Measurements from ENCODE around the gene LAMA5. TPM values are rescaled to one million over a fixed set of nuclear protein-coding genes. Genes with fewer than 3 reads are reported as not detected.
A peak's percentile ranks its signal among the peaks of the same experiment; 100 is the strongest.

LAMA5 gene
- total and polyA plus RNA-seq, 2 of the 8 experiments (the other 6 are each of a cell fraction or from before 2014, with no cell fraction given): 34.4 to 225 TPM

DNA sequence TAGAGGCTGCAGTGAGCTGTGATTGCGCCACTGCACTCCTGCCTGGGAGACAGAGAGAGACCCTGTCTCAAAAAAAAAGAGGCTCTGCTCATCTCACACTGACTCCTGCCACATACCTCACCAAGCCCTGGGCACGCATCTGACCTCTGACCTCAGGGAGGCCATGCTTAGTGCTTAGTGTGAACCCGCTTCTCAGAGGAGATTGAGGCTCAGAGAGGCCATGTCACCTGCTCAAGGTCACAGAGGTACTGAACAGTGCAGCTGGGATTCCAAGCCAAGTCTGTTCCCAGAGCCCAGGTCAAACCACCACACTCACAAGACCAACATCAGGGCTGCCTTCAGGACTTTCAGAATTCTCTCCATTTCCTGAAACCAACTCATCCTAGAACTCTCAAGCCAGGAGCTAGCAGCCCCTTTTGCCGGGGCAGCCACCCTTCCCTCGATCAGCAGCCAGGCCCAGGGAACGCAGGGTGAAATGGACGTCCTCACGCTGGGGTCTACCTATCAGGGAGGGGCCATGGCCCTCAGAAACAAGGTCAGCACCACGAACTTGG lies 37.1 kb upstream of the LAMA5 start:
- peak overlapping the region; percentile 71 for H4K8ac ChIP-seq (ENCODE audit: extremely low read depth, insufficient read depth, low read length)
- H2BK5ac ChIP-seq (ENCODE audit: low read depth, low read length): 0 out of 2 replicates have a peak overlapping the region, but pooled peaks have one; percentile 13
- H2BK120ac ChIP-seq (replicated peaks; ENCODE audit: low read depth, low read length): no peak overlapping the region
- FAIRE-seq (no peak), DNase-seq (ENCODE audit: low read depth in 1 of 2, low spot score in 2 of 2) (no peak)
- H2BK12ac ChIP-seq (ENCODE audit: low read depth, low read length): no peak overlapping the region
- no peak overlapping the region for H3K4me2 ChIP-seq (ENCODE audit: insufficient read depth in 1 of 2, low read depth in 2 of 2, low read length in 2 of 2)
- no peak overlapping the region for H3K18ac ChIP-seq (ENCODE audit: extremely low read depth, low read length)
- no peak overlapping the region for H2BK20ac ChIP-seq (ENCODE audit: low read length)
- H4K20me1 ChIP-seq (replicated peaks in 1 of 2; ENCODE audit: control insufficient read depth in 1 of 2, insufficient read depth in 2 of 2, low read length in 2 of 2): peaks cover 0 to 22% of the 10 kb centered on the region in 2 experiments
- no peak overlapping the region for H3K27ac ChIP-seq (ENCODE audit: low read depth, low read length)
- no peak overlapping the region for H3K4me3 ChIP-seq (ENCODE audit: extremely low read depth in 1 of 4, insufficient read depth in 2 of 4, low read depth in 3 of 4, low read length in 4 of 4)
- WGBS, 2 experiments (ENCODE audit: extremely low coverage in 1 of 2, insufficient coverage in 1 of 2, insufficient read length in 1 of 2, insufficient replicate concordance in 2 of 2, low coverage in 1 of 2, low lambda C conversion rate in 2 of 2, missing lambda C conversion rate in 1 of 2): 91% methylated on average over 9 of the region's 9 CpGs; no CpG with 5 or more reads in 1 of the 2 experiments
- peaks cover 0 to 23% (median 11%) of the 10 kb centered on the region in 4 experiments; a peak in 6 of 7 replicates for H3K4me1 ChIP-seq (replicated peaks in 1 of 4; ENCODE audit: control insufficient read depth in 3 of 4, insufficient read depth in 4 of 4, low read length in 3 of 4)
- no peak overlapping the region for H2AFZ ChIP-seq (ENCODE audit: low read length)
- H3K4ac ChIP-seq (replicated peaks; ENCODE audit: insufficient read length, low read depth, low read length): no peak overlapping the region
- H3K36me3 ChIP-seq (ENCODE audit: control insufficient read depth in 2 of 4, insufficient read depth in 4 of 4, low read length in 3 of 4): no peaks in the 10 kb centered on the region
- no peak overlapping the region for H3K56ac ChIP-seq (replicated peaks; ENCODE audit: insufficient read length, low read depth, low read length)
- no peak overlapping the region for H3K9ac ChIP-seq (replicated peaks in 1 of 4; ENCODE audit: extremely low read depth in 1 of 4, low read depth in 3 of 4, low read length in 3 of 4)
- H3K23ac ChIP-seq (ENCODE audit: insufficient read length): no peak overlapping the region
- TF ChIP-seq SAP30 (IDR thresholded peaks at IDR 0.05; ENCODE audit: insufficient read depth, insufficient replicate concordance, low read length): no peak
- TF ChIP-seq CREB1 (IDR thresholded peaks at IDR 0.05): no peak
- no peak for TF ChIP-seq SUZ12 (IDR thresholded peaks at IDR 0.05; ENCODE audit: low read length)
- TF ChIP-seq TCF12 (IDR thresholded peaks at IDR 0.05; ENCODE audit: low read depth, low read length): no peak
- no peak for TF ChIP-seq CBX8 (IDR thresholded peaks at IDR 0.05; ENCODE audit: borderline replicate concordance, low read depth, low read length)
- no peak for TF ChIP-seq ZNF274 (IDR thresholded peaks at IDR 0.05; ENCODE audit: borderline replicate concordance, extremely low read depth, low read length)
- no peak for TF ChIP-seq HDAC6 (IDR thresholded peaks at IDR 0.05; ENCODE audit: low read depth, low read length)
- TF ChIP-seq RXRA (IDR thresholded peaks at IDR 0.05; ENCODE audit: insufficient read depth, low read depth, low read length): no peak
- no peak for TF ChIP-seq EP300 (IDR thresholded peaks at IDR 0.05; ENCODE audit: borderline replicate concordance in 1 of 2, low read depth in 2 of 2, low read length in 2 of 2)
- no peak for TF ChIP-seq POLR2AphosphoS5 (IDR thresholded peaks at IDR 0.05; ENCODE audit: low read depth, low read length)
- no peak for TF ChIP-seq CHD2 (IDR thresholded peaks at IDR 0.05; ENCODE audit: low read length)
- H4K5ac ChIP-seq (ENCODE audit: insufficient read length, low read depth, low read length): no peak overlapping the region
- H4K91ac ChIP-seq (replicated peaks; ENCODE audit: insufficient read length, low read length): no peak overlapping the region
- peaks cover 0 to 6% (median 1%) of the 10 kb centered on the region in 4 experiments; a peak in 2 of 7 replicates for H3K27me3 ChIP-seq (replicated peaks in 1 of 4; ENCODE audit: control insufficient read depth in 3 of 4, extremely low read depth in 1 of 4, insufficient read depth in 3 of 4, low read length in 3 of 4)
- POLR2A ChIA-PET (ENCODE audit: partially characterized antibody): interaction anchor here (7.7 kb wide), 1 partner anchor 13 kb away, joined by 105 read pairs; the partner anchor contains the start of gene RPS21
- no peak overlapping the region for H2BK15ac ChIP-seq (ENCODE audit: low read length)
- no peak overlapping the region for H2AK5ac ChIP-seq (ENCODE audit: low read depth, low read length)
- CTCF ChIA-PET (ENCODE audit: partially characterized antibody): interaction anchor here (1.0 to 7.6 kb wide), 9 partner anchors 10 to 120 kb away, joined by 3 to 103 read pairs (median 3); partner anchors contain the start of gene RPS21
- H3K79me2 ChIP-seq (ENCODE audit: control insufficient read depth in 1 of 2, insufficient read depth in 2 of 2, low read length in 2 of 2): no peaks in the 10 kb centered on the region; a peak in 1 of 4 replicates
- no peaks in the 10 kb centered on the region; the same call in 1 of the 2 replicates for H3K79me1 ChIP-seq (ENCODE audit: low read depth, low read length)
- H3K14ac ChIP-seq (ENCODE audit: insufficient read length): no peak overlapping the region
- H3K9me3 ChIP-seq (ENCODE audit: insufficient read depth in 2 of 2, low read depth in 1 of 2, low read length in 1 of 2): no peaks in the 10 kb centered on the region
- no peaks in the 10 kb centered on the region; the same call in 1 of the 2 replicates for H3K23me2 ChIP-seq (ENCODE audit: low read depth, low read length)

All from H1 (cell line).